GM18519 (cell line): ENCODE measurements around the gene S100A4.

ENCODE experiments used
- ATAC-seq: cut with Tn5 transposase; IDR thresholded peaks from one replicate; pipeline ENCODE4 v1.9.1; 2021; ENCODE audit warnings: mild to moderate bottlenecking, moderate library complexity; ENCODE audit not compliant: unreplicated experiment, low FRiP score

Gene S100A4

GRCh38 chr1:153515504-153516394 lies 29.9 kb downstream of the S100A4 start:
- ATAC-seq = no peak

- ATAC-seq = no peak
Measured at GRCh38 chr1:153513666-153514065, 31.9 kb downstream of the S100A4 start.

GRCh38 chr1:153513023-153513422 lies 32.6 kb downstream of the S100A4 start:
- ATAC-seq = no peak

- ATAC-seq = no peak
Measured at GRCh38 chr1:153510984-153511410, 34.6 kb downstream of the S100A4 start.

- ATAC-seq = no peak
Measured at GRCh38 chr1:153509729-153510354, 35.8 kb downstream of the S100A4 start.

GRCh38 chr1:153509036-153509435 lies 36.6 kb downstream of the S100A4 start:
- ATAC-seq = no peak

GRCh38 chr1:153507926-153508583 lies 37.6 kb downstream of the S100A4 start:
- no peak for ATAC-seq

- no peak for ATAC-seq
Measured at GRCh38 chr1:153506831-153507413, 38.7 kb downstream of the S100A4 start.

- no peak for ATAC-seq
Measured at GRCh38 chr1:153506386-153506785, 39.2 kb downstream of the S100A4 start.

- no peak for ATAC-seq
Measured at GRCh38 chr1:153505576-153505975, 40.0 kb downstream of the S100A4 start.

- ATAC-seq = no peak
Measured at GRCh38 chr1:153503766-153504165, 41.8 kb downstream of the S100A4 start.

- ATAC-seq = no peak
Measured at GRCh38 chr1:153498746-153499145, 46.9 kb downstream of the S100A4 start.

GRCh38 chr1:153495536-153495935 lies 50.1 kb downstream of the S100A4 start:
- no peak for ATAC-seq

- no peak for ATAC-seq
Measured at GRCh38 chr1:153494976-153495535, 50.5 kb downstream of the S100A4 start.
